GM12878 (cell line): Measurements from ENCODE around the gene TNRC18. TPM values are rescaled to one million over a fixed set of nuclear protein-coding genes. Genes with fewer than 3 reads are reported as not detected.

Source experiments
- ATAC-seq: fragments of 200-7000 bp; cut with Tn5 transposase; 3 replicates; pipeline ENCODE4 v1.9.1; 2020; ENCODE audit warnings: mild to moderate bottlenecking, moderate library complexity
- BruUV-seq: library from RNA; stranded (reverse); fragments of 400-500 nt; replicated peaks from 2 replicates; lab custom pipeline; 2021; lab: Mats Ljungman, UMichigan
- CTCF ChIA-PET: fragments of 300-600 bp; sonication (Branson Sonifier 250); formaldehyde crosslinking; extraction: SDS; loops from one replicate; lab custom pipeline; 2021; ENCODE audit warnings: inconsistent platforms; lab: Yijun Ruan, JAX
- POLR2A ChIA-PET: fragments of 350-600 bp; formaldehyde crosslinking; extraction: SDS; loops from one replicate; lab custom pipeline; 2021; ENCODE audit warnings: inconsistent platforms; lab: Charles Lee
- RAD21 ChIA-PET: fragments of 300-600 bp; sonication (Branson Sonifier 250); formaldehyde crosslinking; loops from one replicate; lab custom pipeline; 2023; ENCODE audit warnings: antibody characterized with exemption; ENCODE audit not compliant: unreplicated experiment; lab: Charles Lee
- SMC1A ChIA-PET: fragments of 300-600 bp; sonication (Branson Sonifier 250); formaldehyde crosslinking; loops from one replicate; lab custom pipeline; 2023; ENCODE audit not compliant: unreplicated experiment, uncharacterized antibody; lab: Charles Lee
- DNase-seq: peaks from one replicate; pipeline ENCODE4 v3.0.0-alpha.2; 2011; ENCODE audit warnings: low read depth, low spot score
- FAIRE-seq: peaks from 3 replicates; lab custom pipeline; 2011; peaks lifted over from hg19 to GRCh38; lab: Jason Lieb, UNC
- H2AFZ ChIP-seq: 2 replicates; pipeline ENCODE4 v1.6.0; 2011; ENCODE audit warnings: low read depth, low read length, control low read depth; ENCODE audit not compliant: control insufficient read depth
- H3K27ac ChIP-seq: 2 replicates; pipeline ENCODE4 v1.5.1; 2011; ENCODE audit warnings: control low read depth; ENCODE audit not compliant: control insufficient read depth, insufficient read depth
- H3K27me3 ChIP-seq, 2 experiments: replicated peaks in 1 of 2; 2 replicates each; pipeline versions ENCODE4 v1.6.0 to v1.6.1; 2011; ENCODE audit warnings: low read length in 1 of 2; ENCODE audit not compliant: control insufficient read depth in 2 of 2, insufficient read depth in 2 of 2
- H3K36me3 ChIP-seq, 2 experiments: 2 replicates each; pipeline ENCODE4 v1.5.1; 2011; ENCODE audit warnings: low read length in 1 of 2; ENCODE audit not compliant: control insufficient read depth in 2 of 2, insufficient read depth in 2 of 2
- H3K4me1 ChIP-seq: 2 replicates; pipeline ENCODE4 v1.6.1; 2011; ENCODE audit warnings: mild to moderate bottlenecking, low read length, moderate library complexity, mixed read lengths; ENCODE audit not compliant: control insufficient read depth, insufficient read depth
- H3K4me2 ChIP-seq: 2 replicates; pipeline ENCODE4 v1.6.0; 2011; ENCODE audit warnings: control low read depth; ENCODE audit not compliant: control insufficient read depth, insufficient read depth
- H3K4me3 ChIP-seq: fragments of 200-600 bp; sonication (generic); 2 replicates; pipeline ENCODE4 v1.5.1; 2016
- H3K79me2 ChIP-seq: 2 replicates; pipeline ENCODE4 v1.6.0; 2011; ENCODE audit warnings: low read length; ENCODE audit not compliant: control insufficient read depth, insufficient read depth
- H3K9ac ChIP-seq: 2 replicates; pipeline ENCODE4 v1.8.0; 2011; ENCODE audit warnings: low read length, control low read depth, mixed read lengths; ENCODE audit not compliant: control insufficient read depth, insufficient read depth
- H3K9me3 ChIP-seq: replicated peaks from 3 replicates; pipeline ENCODE4 v1.5.1; 2011; ENCODE audit warnings: mild to moderate bottlenecking, low read length; ENCODE audit not compliant: control insufficient read depth, insufficient read depth
- H4K20me1 ChIP-seq: 2 replicates; pipeline ENCODE4 v1.6.0; 2011; ENCODE audit not compliant: control insufficient read depth, insufficient read depth
- HDGF ChIP-seq: fragments of 450-650 bp; IDR thresholded peaks from 2 replicates; pipeline ENCODE4 v1.6.1; 2016; ENCODE audit warnings: antibody characterized with exemption
- MTA3 ChIP-seq: IDR thresholded peaks from 2 replicates; pipeline ENCODE4 v1.6.1; 2012; ENCODE audit warnings: low read length, inconsistent platforms, borderline replicate concordance
- NR2F1 ChIP-seq: fragments of 450-650 bp; conservative IDR thresholded peaks from 2 replicates; pipeline ENCODE4 v1.6.1; 2017; ENCODE audit warnings: mild to moderate bottlenecking
- SKIL ChIP-seq: fragments of 450-650 bp; IDR thresholded peaks from 2 replicates; pipeline ENCODE4 v1.6.1; 2017; ENCODE audit warnings: mild to moderate bottlenecking, low read depth, inconsistent platforms; ENCODE audit not compliant: poor library complexity, severe bottlenecking
- TBL1XR1 ChIP-seq: IDR thresholded peaks from 2 replicates; pipeline ENCODE4 v1.6.1; 2012; ENCODE audit warnings: low read depth, low read length, improper control_type of control experiment
- TCF3 ChIP-seq: IDR thresholded peaks from 2 replicates; pipeline ENCODE4 v1.6.1; 2012; ENCODE audit warnings: low read depth, mild to moderate bottlenecking, low read length, borderline replicate concordance; ENCODE audit not compliant: insufficient read depth
- ZNF384 ChIP-seq: IDR thresholded peaks from 2 replicates; pipeline ENCODE4 v1.6.1; 2012; ENCODE audit warnings: low read depth, mild to moderate bottlenecking, low read length, improper control_type of control experiment, borderline replicate concordance
- WGBS: methylation state at CpG from one replicate; pipeline ENCODE4 v1.1.6; 2016; ENCODE audit warnings: low lambda C conversion rate; ENCODE audit not compliant: insufficient replicate concordance, insufficient coverage; ENCODE audit errors: missing lambda C conversion rate; 5-methylcytosine and 5-hydroxymethylcytosine counted together
- in situ Hi-C: fragments of 300-500 bp; cut with MboI; formaldehyde crosslinking; loops from 9 replicates; pipeline ENCODE4 v1.14.3; 2018; ENCODE audit warnings: mixed read lengths
- intact Hi-C: fragments of 100-400 bp; cut with micrococcal nuclease; formaldehyde crosslinking; loops from one replicate; pipeline ENCODE4 v1.14.2; 2022; ENCODE audit not compliant: unreplicated experiment
- polyA plus RNA-seq, 11 experiments: library from polyadenylated mRNA; depleted of rRNA in 4 of 11; unstranded in 6 of 11; stranded (reverse) in 5 of 11; fragments of >200 nt; fragmentation: Nextera tagmentation in 4 of 11; fragmentation: Illumina TruSeq in 1 of 11; extraction: Ambion mirVana in 4 of 11; extraction: Trizol in 1 of 11; gene quantifications; 1 replicate in 1 of 11; 2 replicates in 10 of 11; pipeline versions ENCODE4 v1.2.1 to v1.2.3, GENCODE V29; 2011 to 2016; ENCODE audit warnings: inconsistent platforms in 2 of 11, missing spikeins in 2 of 11, low read depth in 1 of 11
- total RNA-seq, 4 experiments: library from RNA; depleted of rRNA in 3 of 4; stranded (reverse); fragments of >200 nt in 3 of 4; fragmentation: Illumina TruSeq in 1 of 4; extraction: Trizol in 1 of 4; gene quantifications; 2 replicates each; pipeline versions ENCODE4 v1.2.1 to v1.2.3, GENCODE V29; 2013 to 2021
- TF ChIP-seq, protein P1 (sequence below): IDR thresholded peaks from 2 replicates; pipeline ENCODE4 v1.6.1; 2011; ENCODE audit warnings: low read depth, mild to moderate bottlenecking, low read length, moderate library complexity, borderline replicate concordance; ENCODE audit errors: extremely low read depth

The TNRC18 gene
- total and polyA plus RNA-seq, 10 of the 15 experiments (the other 5 are each of a cell fraction or from before 2014, with no cell fraction given), result 0.02 to 31.7 (median 5.4) TPM

GRCh38 chr7:5428478-5429252 lies 5.0 kb upstream of the TNRC18 start:
- no peak overlapping the region for H3K9ac ChIP-seq
- WGBS, result 11% methylated on average over 44 of the region's 46 CpGs
- no peaks in the 10 kb centered on the region; the same call in 2 of the 3 replicates for H3K9me3 ChIP-seq
- BruUV-seq, result no TSS peak
- no peaks in the 10 kb centered on the region for H3K36me3 ChIP-seq
- ChIA-PET POLR2A (no interaction called here), RAD21 (interaction anchor here (1.5 kb wide), 1 partner anchor 188 kb away, joined by 6 read pairs; no protein-coding TSS in a partner anchor), CTCF (interaction anchor here (0.6 to 0.7 kb wide), 2 partner anchors 102 to 248 kb away, joined by 3 read pairs; no protein-coding TSS in a partner anchor), SMC1A (interaction anchor here (1.1 to 1.2 kb wide), 2 partner anchors 32 to 198 kb away, joined by 5 to 10 read pairs; no protein-coding TSS in a partner anchor)
- H3K27me3 ChIP-seq, result peaks cover 27 to 44% of the 10 kb centered on the region in 2 experiments
- TF ChIP-seq, protein P1, sequence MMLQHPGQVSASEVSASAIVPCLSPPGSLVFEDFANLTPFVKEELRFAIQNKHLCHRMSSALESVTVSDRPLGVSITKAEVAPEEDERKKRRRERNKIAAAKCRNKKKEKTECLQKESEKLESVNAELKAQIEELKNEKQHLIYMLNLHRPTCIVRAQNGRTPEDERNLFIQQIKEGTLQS, result no peak
- TF ChIP-seq NR2F1, result peak; percentile 40; the same call in 1 of the 2 replicates
- TF ChIP-seq HDGF, result no peak
- TF ChIP-seq ZNF384, result 0 out of 2 replicates have a peak, but pooled peaks have one; percentile 14
- no peak overlapping the region for H2AFZ ChIP-seq
- H3K4me1 ChIP-seq, result peaks cover 4% of the 10 kb centered on the region; the same call in 1 of the 2 replicates
- no peaks in the 10 kb centered on the region for H4K20me1 ChIP-seq
- no peak for DNase-seq
- no peak overlapping the region for H3K4me2 ChIP-seq
- H3K27ac ChIP-seq, result no peak overlapping the region
- intact Hi-C loops, result no loop called here
- no peaks in the 10 kb centered on the region for H3K79me2 ChIP-seq
- peak; percentile 21 for ATAC-seq
- no peak overlapping the region for H3K4me3 ChIP-seq
- FAIRE-seq, result no peak
- in situ Hi-C loops, result no loop called here

DNA sequence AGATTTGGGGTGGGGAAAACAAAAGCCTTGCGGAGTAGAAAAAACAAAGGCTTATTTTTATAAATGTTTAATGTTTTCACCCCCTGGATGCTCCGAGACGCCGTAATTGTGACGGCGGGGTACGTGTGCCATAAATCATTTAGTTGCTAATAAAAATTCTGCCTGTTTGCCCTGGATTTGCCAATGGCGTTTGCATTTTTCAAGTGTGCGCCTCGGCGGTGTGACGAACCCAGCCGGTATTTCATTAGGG lies 2.5 kb upstream of the TNRC18 start:
- Histone ChIP-seq H3K36me3 (no peaks in the 10 kb centered on the region), H3K9ac (no peak overlapping the region; the same call in 1 of the 2 replicates), H2AFZ (no peak overlapping the region), H3K4me2 (no peak overlapping the region), H3K27me3 (peaks cover 30 to 55% of the 10 kb centered on the region in 2 experiments), H3K27ac (no peak overlapping the region), H3K4me3 (no peak overlapping the region), H3K9me3 (no peaks in the 10 kb centered on the region), H4K20me1 (no peaks in the 10 kb centered on the region), H3K79me2 (no peaks in the 10 kb centered on the region), H3K4me1 (peaks cover 10% of the 10 kb centered on the region)
- no peak for FAIRE-seq
- CTCF ChIA-PET, result interaction anchor here (2.1 kb wide), 1 partner anchor 30 kb away, joined by 10 read pairs; no protein-coding TSS in a partner anchor
- SMC1A ChIA-PET, result interaction anchor here (0.7 to 1.2 kb wide), 3 partner anchors 8 to 196 kb away, joined by 3 to 4 read pairs (median 3); no protein-coding TSS in a partner anchor
- no peak for DNase-seq
- POLR2A ChIA-PET, result interaction anchor here (1.8 to 2.2 kb wide), 2 partner anchors 30 to 194 kb away, joined by 8 to 12 read pairs; no protein-coding TSS in a partner anchor
- BruUV-seq, result no TSS peak
- in situ Hi-C loops (no loop called here), intact Hi-C loops (no loop called here)
- 6% methylated on average over 13 of the region's 13 CpGs for WGBS
- RAD21 ChIA-PET, result interaction anchor here (1.8 kb wide), 1 partner anchor 25 kb away, joined by 5 read pairs; no protein-coding TSS in a partner anchor
- no peak for ATAC-seq
- no peak for TF ChIP-seq MTA3
- no peak for TF ChIP-seq SKIL
- no peak for TF ChIP-seq TCF3
- no peak for TF ChIP-seq TBL1XR1
